GM12874 (cell line): ENCODE results near the gene MLH1.

ENCODE experiments used
- CTCF ChIP-seq: IDR thresholded peaks from 2 replicates; pipeline ENCODE4 v1.5.1; 2011; ENCODE audit warnings: low read depth, mild to moderate bottlenecking, control low read depth, low read length, moderate library complexity; ENCODE audit not compliant: insufficient read depth

MLH1 gene

GRCh38 chr3:36957063-36957462 is 36.3 kb upstream of the MLH1 start:
- no peak for TF ChIP-seq CTCF

- no peak for TF ChIP-seq CTCF
These were observed 35.2 kb upstream of the MLH1 start for GRCh38 chr3:36957862-36958686.

- no peak for TF ChIP-seq CTCF
These were observed 33.5 kb upstream of the MLH1 start for GRCh38 chr3:36959821-36960220.

GRCh38 chr3:36960502-36960901 is 32.8 kb upstream of the MLH1 start:
- TF ChIP-seq CTCF = no peak

- TF ChIP-seq CTCF = no peak
These were observed 29.0 kb upstream of the MLH1 start for GRCh38 chr3:36964331-36964730.

- TF ChIP-seq CTCF = no peak
These were observed 28.5 kb upstream of the MLH1 start for GRCh38 chr3:36964817-36965216.

- TF ChIP-seq CTCF = no peak
These were observed 27.9 kb upstream of the MLH1 start for GRCh38 chr3:36965440-36965839.
